ENCODE results near the gene TCERG1L.
"Not testable (repeated sequence)": the region's sequence is repeated elsewhere in the genome, so short reads cannot be mapped to it uniquely, and the experiment has no call there.

Gene TCERG1L

DNA sequence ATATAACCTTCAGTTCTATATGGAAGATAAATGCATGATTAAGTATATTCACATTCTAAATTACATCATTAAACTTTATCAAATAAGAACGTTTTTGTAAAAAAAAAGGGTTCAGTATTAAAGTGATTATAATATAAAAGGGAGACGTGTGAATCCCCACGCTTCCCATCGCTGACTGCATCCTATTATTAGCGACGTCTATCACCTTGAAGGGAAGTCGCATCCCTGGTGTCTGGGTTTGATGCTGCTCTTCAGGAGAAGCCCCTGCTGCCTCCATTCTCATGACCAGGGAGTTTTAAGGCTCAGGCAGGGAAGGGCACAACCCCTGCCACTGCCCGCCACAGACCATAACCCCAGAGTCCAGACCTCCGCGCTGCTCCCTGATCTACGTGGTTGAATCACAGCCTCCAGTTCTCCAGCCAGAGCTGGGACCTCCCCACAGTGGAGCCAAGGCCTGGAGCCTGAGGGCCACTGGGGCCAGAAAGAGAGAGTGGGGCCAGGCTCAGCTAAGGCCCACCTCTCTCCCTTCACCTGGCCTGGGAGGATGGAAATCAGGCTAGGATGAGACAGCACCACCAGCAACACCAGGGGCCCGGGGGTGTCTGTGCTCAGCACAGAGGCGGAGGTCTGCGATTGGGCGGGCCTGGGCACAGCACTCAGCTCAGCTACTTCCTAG is 130.6 kb downstream of the TCERG1L start:
- TF ChIP-seq, protein P1, sequence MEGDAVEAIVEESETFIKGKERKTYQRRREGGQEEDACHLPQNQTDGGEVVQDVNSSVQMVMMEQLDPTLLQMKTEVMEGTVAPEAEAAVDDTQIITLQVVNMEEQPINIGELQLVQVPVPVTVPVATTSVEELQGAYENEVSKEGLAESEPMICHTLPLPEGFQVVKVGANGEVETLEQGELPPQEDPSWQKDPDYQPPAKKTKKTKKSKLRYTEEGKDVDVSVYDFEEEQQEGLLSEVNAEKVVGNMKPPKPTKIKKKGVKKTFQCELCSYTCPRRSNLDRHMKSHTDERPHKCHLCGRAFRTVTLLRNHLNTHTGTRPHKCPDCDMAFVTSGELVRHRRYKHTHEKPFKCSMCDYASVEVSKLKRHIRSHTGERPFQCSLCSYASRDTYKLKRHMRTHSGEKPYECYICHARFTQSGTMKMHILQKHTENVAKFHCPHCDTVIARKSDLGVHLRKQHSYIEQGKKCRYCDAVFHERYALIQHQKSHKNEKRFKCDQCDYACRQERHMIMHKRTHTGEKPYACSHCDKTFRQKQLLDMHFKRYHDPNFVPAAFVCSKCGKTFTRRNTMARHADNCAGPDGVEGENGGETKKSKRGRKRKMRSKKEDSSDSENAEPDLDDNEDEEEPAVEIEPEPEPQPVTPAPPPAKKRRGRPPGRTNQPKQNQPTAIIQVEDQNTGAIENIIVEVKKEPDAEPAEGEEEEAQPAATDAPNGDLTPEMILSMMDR (IDR thresholded peaks at IDR 0.05; ENCODE audit: control extremely low read depth, extremely low read depth, low read depth, missing control alignments): no peak
- no peak for DNase-seq (ENCODE audit: extremely low spot score)
- ChIA-PET CTCF (no interaction called here), POLR2A (no interaction called here)

DNA sequence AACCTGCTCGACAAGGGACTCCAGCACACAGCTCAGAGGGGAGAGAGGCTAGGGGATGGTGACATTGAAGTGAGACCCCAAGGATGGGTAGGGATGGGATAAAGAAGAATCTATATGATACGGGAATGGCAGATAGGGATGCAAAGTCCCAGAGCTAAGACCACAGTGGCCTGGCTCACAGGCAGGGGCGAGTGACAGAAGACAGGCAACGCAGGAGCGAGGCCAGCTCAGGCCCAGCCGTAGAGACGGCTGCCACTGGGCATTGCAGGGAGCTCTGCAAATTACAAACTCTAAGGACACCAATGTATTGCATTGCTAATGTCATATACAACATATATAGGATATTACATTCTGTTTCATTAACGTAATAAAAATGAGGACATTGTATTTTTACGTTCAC is 131.4 kb downstream of the TCERG1L start:
- TF ChIP-seq, protein P1 (IDR thresholded peaks at IDR 0.05; ENCODE audit: control extremely low read depth, extremely low read depth, low read depth, missing control alignments): no peak
- DNase-seq (ENCODE audit: extremely low spot score): no peak
- CTCF ChIA-PET: no interaction called here
- POLR2A ChIA-PET: no interaction called here

DNA sequence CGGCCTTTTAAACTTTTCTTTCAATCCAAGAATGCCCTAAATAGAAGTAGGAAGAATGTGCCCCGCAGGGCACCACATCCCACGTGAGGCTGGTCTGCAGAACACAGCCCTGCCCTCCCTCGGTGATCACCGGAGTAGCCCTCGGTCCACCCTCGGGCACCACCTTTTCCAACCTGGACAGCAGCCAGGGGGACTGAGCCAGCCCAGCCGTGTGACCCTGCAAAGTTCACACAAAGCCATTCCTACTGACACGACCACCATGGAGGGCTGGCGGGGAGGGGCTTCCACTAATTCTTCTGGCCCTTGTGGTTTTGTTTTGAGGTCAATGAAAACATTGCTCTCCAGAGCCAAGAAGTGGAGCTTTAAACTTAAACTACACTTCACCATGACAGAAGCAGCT is 132.2 kb downstream of the TCERG1L start:
- CTCF ChIA-PET: interaction anchor here (1.0 kb wide), 1 partner anchor 21 kb away, joined by 3 read pairs; no protein-coding TSS in a partner anchor
- DNase-seq (ENCODE audit: extremely low spot score): no peak
- TF ChIP-seq, protein P1 (IDR thresholded peaks at IDR 0.05; ENCODE audit: control extremely low read depth, extremely low read depth, low read depth, missing control alignments): no peak
- POLR2A ChIA-PET: no interaction called here

DNA sequence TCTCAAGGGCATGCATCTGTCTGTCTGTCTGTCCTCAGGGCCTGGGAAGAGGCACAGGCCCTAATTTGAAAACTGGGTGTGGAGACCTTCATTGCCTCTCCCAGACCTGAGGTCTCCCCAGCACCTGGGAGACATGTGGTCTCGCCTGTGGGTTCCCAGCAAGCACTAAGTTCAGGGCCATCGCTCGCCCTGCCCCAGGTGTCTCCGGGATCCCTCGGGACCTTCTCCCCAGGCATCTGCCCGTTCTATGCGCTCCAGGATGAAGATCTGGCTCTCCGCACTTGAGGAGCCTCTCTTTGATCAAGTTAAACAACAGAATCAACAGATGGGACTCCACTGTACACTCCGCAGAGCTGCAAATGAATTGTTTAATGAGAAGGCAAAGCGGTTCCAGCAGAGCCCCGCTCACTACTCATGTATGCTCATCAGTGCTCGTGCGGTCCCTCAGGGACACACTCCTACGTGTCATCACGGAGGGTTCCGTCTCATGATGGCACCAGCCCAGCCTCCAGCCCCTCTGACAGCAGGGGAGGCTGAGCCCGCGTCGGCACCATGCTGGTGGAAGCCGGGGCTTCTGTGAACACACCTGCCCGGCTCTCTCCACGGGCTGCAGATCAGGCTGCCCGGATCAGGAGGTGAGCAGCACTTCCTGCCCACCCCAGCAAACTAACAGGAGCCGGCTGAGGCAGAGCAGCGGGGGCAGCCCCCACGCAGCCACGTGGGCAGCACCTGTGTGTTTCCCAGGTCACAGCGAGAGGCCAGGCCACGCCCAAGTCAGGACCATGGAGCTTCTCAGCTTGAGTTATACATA is 132.8 kb downstream of the TCERG1L start:
- ChIA-PET CTCF (interaction anchor here (1.0 kb wide), 1 partner anchor 21 kb away, joined by 3 read pairs; no protein-coding TSS in a partner anchor), POLR2A (no interaction called here)
- no peak for DNase-seq (ENCODE audit: extremely low spot score)
- TF ChIP-seq, protein P1 (IDR thresholded peaks at IDR 0.05; ENCODE audit: control extremely low read depth, extremely low read depth, low read depth, missing control alignments): no peak

DNA sequence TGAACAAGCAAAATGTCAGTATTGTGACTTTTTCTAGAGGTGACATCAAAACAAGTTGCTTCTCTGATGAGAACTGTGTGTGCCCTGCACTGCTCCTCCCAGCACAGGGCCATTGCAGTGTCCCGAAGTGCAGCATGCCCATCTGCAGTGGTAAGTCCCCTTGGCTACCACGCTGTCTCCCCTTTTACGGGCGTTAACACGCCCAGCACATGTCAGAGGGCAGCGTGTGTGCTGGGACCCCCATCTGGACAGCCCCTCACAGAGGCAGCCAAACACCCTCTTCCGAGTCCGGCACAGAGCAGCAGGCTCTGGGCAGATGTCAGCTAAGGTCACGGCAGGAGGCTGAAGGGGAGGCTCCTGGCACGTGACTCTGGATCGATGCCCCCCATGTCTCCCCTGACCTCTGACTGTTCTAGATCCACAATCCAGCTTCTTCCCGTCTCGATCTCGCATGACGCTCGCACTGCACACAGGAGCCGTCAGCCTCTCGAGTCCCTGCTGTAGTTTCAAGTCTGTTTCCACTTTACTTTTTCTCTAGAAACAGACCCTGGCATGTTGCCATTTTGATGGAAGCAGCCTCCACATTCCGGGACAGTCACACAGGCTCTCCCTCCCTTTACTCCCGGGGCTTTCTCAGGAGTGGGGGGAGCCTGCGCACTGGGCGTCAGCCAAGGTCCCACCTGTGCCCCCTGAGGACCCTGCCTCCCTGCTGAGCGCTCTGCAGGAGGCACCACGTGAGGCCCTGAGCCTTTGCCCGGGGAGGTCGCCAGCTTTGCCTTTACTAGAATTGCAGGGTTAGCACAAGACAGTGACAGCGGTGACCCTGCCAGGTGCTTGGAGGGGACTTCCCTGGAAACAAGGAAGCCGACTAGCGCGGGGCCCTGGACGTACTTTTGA is 133.8 kb downstream of the TCERG1L start:
- TF ChIP-seq, protein P1 (IDR thresholded peaks at IDR 0.05; ENCODE audit: control extremely low read depth, extremely low read depth, low read depth, missing control alignments): no peak
- ChIA-PET POLR2A (no interaction called here), CTCF (no interaction called here)
- DNase-seq (ENCODE audit: extremely low spot score): no peak

DNA sequence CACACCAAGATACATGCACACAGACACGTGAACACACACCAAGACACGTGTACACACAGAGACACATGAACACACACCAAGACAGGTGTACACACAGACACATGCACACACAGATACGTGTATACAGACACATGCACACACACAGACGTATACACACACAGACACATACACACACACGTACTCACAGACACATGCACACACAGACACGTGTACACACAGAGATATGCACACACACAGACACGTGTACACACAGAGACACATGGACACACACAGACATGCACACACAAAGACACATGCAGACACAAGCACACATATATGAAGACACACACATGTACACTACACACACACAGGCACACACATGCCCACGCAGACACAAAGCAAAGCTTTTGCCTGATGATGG is 134.6 kb downstream of the TCERG1L start:
- no peak for DNase-seq (ENCODE audit: extremely low spot score)
- POLR2A ChIA-PET: no interaction called here
- CTCF ChIA-PET: no interaction called here
- TF ChIP-seq, protein P1 (IDR thresholded peaks at IDR 0.05; ENCODE audit: control extremely low read depth, extremely low read depth, low read depth, missing control alignments): no peak

DNA sequence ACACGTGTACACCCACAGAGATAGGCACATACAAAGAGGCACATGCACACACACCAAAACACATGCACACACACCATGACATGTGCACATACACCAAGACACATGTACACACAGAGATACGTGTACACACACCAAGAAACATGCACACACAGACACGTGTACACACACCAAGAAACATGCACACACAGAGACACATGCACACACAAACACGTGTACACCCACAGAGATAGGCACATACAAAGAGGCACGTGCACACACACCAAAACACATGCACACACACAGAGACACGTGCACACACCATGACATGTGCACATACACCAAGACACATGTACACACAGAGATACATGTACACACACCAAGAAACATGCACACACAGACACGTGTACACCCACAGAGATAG is 135.2 kb downstream of the TCERG1L start:
- CTCF ChIA-PET; DNase-seq (ENCODE audit: extremely low spot score); POLR2A ChIA-PET: not testable (repeated sequence)
